Measurements from ENCODE around the gene TSC22D2. TPM values are rescaled to one million over a fixed set of nuclear protein-coding genes. Genes with fewer than 3 reads are reported as not detected.
A peak's percentile ranks its signal among the peaks of the same experiment; 100 is the strongest.
"Not testable (repeated sequence)": the region's sequence is repeated elsewhere in the genome, so short reads cannot be mapped to it uniquely, and the experiment has no call there.

The TSC22D2 gene
- total RNA-seq, 1 donor from 2014 or later, result 29.2 TPM

- DNase-seq (no peak), ATAC-seq (peak; percentile 75)
- intact Hi-C loops (cut with DNase I), result loop anchor here (10.0 kb wide), 1 partner anchor 81 kb away; no protein-coding TSS in a partner anchor
- TF ChIP-seq, protein P1, sequence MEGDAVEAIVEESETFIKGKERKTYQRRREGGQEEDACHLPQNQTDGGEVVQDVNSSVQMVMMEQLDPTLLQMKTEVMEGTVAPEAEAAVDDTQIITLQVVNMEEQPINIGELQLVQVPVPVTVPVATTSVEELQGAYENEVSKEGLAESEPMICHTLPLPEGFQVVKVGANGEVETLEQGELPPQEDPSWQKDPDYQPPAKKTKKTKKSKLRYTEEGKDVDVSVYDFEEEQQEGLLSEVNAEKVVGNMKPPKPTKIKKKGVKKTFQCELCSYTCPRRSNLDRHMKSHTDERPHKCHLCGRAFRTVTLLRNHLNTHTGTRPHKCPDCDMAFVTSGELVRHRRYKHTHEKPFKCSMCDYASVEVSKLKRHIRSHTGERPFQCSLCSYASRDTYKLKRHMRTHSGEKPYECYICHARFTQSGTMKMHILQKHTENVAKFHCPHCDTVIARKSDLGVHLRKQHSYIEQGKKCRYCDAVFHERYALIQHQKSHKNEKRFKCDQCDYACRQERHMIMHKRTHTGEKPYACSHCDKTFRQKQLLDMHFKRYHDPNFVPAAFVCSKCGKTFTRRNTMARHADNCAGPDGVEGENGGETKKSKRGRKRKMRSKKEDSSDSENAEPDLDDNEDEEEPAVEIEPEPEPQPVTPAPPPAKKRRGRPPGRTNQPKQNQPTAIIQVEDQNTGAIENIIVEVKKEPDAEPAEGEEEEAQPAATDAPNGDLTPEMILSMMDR (IDR thresholded peaks at IDR 0.05), result peak; percentile 85
- Histone ChIP-seq H3K4me1 (no peaks in the 10 kb centered on the region), H3K4me3 (no peak overlapping the region), H3K27ac (no peak overlapping the region), H3K9me3 (no peaks in the 10 kb centered on the region), H3K36me3 (no peaks in the 10 kb centered on the region), H3K27me3 (no peaks in the 10 kb centered on the region)
Measured at GRCh38 chr3:150495563-150496168, 87.6 kb downstream of the TSC22D2 start.

GRCh38 chr3:150497956-150498355, 89.9 kb downstream of the TSC22D2 start:
- intact Hi-C loops (cut with DNase I), result loop anchor here (10.0 kb wide), 1 partner anchor 83 kb away; no protein-coding TSS in a partner anchor
- Histone ChIP-seq H3K27ac (no peak overlapping the region), H3K4me3 (no peak overlapping the region), H3K27me3 (no peaks in the 10 kb centered on the region), H3K36me3 (no peaks in the 10 kb centered on the region), H3K4me1 (no peaks in the 10 kb centered on the region), H3K9me3 (no peaks in the 10 kb centered on the region)
- DNase-seq, result no peak
- no peak for ATAC-seq
- TF ChIP-seq, protein P1 (IDR thresholded peaks at IDR 0.05), result no peak

DNA sequence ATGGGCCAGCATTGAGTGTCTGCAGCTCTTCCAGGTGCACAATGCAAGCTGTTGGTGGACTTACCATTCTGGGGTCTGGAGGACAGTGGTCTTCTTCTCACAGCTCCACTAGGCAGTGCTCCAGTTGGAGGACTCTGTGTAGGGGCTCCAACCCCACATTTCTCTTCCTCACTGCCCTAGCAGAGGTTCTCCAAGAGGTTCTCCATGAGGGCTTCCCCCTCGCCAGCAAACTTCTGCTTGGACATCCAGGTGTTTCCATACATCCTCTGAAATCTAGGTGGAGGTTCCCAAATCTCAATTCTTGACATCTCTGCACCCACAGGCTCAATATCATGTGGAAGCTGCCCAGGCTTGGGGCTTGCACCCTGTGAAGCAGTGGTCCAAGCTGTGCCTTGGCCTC, 92.9 kb downstream of the TSC22D2 start:
- DNase-seq; ATAC-seq; H3K9me3 ChIP-seq; H3K36me3 ChIP-seq; intact Hi-C loops (cut with DNase I); H3K4me1 ChIP-seq; H3K4me3 ChIP-seq; H3K27me3 ChIP-seq; H3K27ac ChIP-seq: not testable (repeated sequence)

DNA sequence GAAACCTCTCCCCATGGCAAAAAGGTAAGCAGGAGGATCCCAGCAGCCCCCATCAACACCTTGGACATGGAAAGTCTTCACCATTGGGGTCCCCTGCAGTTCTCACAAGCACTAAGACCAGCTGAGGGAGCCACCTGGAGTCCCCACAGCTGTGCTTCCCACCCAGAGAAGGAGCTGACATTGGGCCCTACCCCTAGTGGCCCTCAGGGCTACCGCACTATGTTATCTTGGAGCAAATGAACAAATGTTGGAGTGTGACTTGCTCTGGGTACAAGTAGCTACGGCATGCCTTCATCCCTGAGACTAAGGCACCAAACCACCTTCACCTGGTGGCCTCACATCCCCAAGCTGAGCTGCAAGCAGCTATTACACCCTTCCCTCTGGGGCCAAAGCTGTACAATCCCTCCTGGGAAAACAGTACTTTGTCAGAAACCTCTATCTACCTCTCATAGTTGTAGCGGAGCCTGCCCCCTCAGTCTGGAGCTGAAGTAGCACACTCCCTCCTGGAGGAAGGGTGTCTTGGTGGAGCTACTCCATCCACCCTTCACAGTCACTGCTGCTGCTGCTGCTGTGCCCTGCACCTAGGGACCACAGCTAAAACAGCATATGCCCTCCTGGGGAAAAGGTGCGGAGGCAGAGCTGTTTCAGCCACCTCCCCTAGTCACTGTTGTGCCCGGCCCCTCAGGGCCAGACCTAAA, 95.5 kb downstream of the TSC22D2 start:
- TF ChIP-seq, protein P1 (IDR thresholded peaks at IDR 0.05), result no peak
- no peaks in the 10 kb centered on the region for H3K4me1 ChIP-seq
- intact Hi-C loops (cut with DNase I), result no loop called here
- DNase-seq, result no peak
- no peaks in the 10 kb centered on the region for H3K9me3 ChIP-seq
- H3K27ac ChIP-seq, result no peak overlapping the region
- H3K36me3 ChIP-seq, result no peaks in the 10 kb centered on the region
- no peak overlapping the region for H3K4me3 ChIP-seq
- no peaks in the 10 kb centered on the region for H3K27me3 ChIP-seq
- peak; percentile 16 for ATAC-seq

DNA sequence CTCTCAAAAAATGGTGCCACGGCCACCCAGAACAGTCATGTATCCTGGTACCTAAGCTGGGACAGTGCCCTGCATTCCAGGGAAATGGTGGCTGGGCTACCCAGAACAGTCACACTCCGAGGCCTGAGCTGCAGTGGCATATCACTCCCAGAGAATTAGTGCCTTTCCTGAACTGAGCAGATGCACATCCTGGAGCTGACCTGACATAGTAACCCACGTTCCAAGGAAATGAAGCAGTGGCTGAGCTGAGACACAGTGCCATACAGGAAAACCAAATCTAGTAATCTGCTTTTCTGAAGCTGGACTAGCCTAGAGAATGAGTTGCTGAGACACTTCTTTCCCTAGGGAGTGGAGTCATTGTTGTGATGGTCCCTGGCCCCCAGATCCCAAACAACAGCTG, 96.4 kb downstream of the TSC22D2 start:
- Histone ChIP-seq H3K36me3 (no peaks in the 10 kb centered on the region), H3K9me3 (no peaks in the 10 kb centered on the region), H3K27me3 (no peaks in the 10 kb centered on the region), H3K27ac (no peak overlapping the region), H3K4me3 (no peak overlapping the region), H3K4me1 (no peaks in the 10 kb centered on the region)
- peak; percentile 9 for ATAC-seq
- no peak for DNase-seq
- TF ChIP-seq, protein P1 (IDR thresholded peaks at IDR 0.05), result no peak
- intact Hi-C loops (cut with DNase I), result no loop called here

GRCh38 chr3:150508401-150508800, 100.3 kb downstream of the TSC22D2 start:
- DNase-seq (no peak), ATAC-seq (no peak)
- no peaks in the 10 kb centered on the region for H3K9me3 ChIP-seq
- no peaks in the 10 kb centered on the region for H3K4me1 ChIP-seq
- intact Hi-C loops (cut with DNase I), result no loop called here
- no peaks in the 10 kb centered on the region for H3K27me3 ChIP-seq
- TF ChIP-seq, protein P1 (IDR thresholded peaks at IDR 0.05), result no peak
- H3K4me3 ChIP-seq, result no peak overlapping the region
- no peaks in the 10 kb centered on the region for H3K36me3 ChIP-seq
- H3K27ac ChIP-seq, result no peak overlapping the region
